Left ventricle myocardium inferior (tissue), 1 donor: ENCODE results near the gene PPM1M. TPM values are rescaled to one million over a fixed set of nuclear protein-coding genes. Genes with fewer than 3 reads are reported as not detected.
"Not testable (repeated sequence)": the region's sequence is repeated elsewhere in the genome, so short reads cannot be mapped to it uniquely, and the experiment has no call there.

Experiments
- DNase-seq: peaks from one replicate; pipeline ENCODE4 v3.0.0-alpha.2; 2020
- H3K27ac ChIP-seq: fragments of 200-600 bp; replicated peaks from 2 replicates; pipeline ENCODE4 v1.8.0; 2021
- H3K27me3 ChIP-seq: fragments of 200-600 bp; 2 replicates; pipeline ENCODE4 v1.8.0; 2021; ENCODE audit warnings: low read depth
- H3K36me3 ChIP-seq: fragments of 200-600 bp; 2 replicates; pipeline ENCODE4 v1.8.0; 2021
- H3K4me1 ChIP-seq: fragments of 200-600 bp; 2 replicates; pipeline ENCODE4 v1.8.0; 2021
- H3K4me3 ChIP-seq: fragments of 200-600 bp; 2 replicates; pipeline ENCODE4 v1.8.0; 2021; ENCODE audit warnings: mild to moderate bottlenecking, moderate library complexity
- H3K9me3 ChIP-seq: fragments of 200-600 bp; replicated peaks from 2 replicates; pipeline ENCODE4 v1.8.0; 2021
- intact Hi-C: fragments of 100-400 bp; cut with micrococcal nuclease; formaldehyde crosslinking; loops from one replicate; pipeline ENCODE4 v1.11.0; 2022
- total RNA-seq: library from RNA; stranded (reverse); fragmentation: NEBNext Ultra II Directional; extraction: Animal tissue kit (Norgen Biotek cat#: 25700); gene quantifications from one replicate; pipeline ENCODE4 v1.2.1, GENCODE V29; 2021
- TF ChIP-seq, protein P1 (sequence below): fragments of 200-600 bp; IDR thresholded peaks from 2 replicates; pipeline ENCODE4 v1.8.0; 2021; ENCODE audit warnings: antibody characterized with exemption, mild to moderate bottlenecking, borderline replicate concordance
- donor health status: DM: no; HTN: yes; CAD: no; lungs with severe emphysema.

PPM1M gene
- total RNA-seq, 1 donor from 2014 or later, result 9.2 TPM

DNA sequence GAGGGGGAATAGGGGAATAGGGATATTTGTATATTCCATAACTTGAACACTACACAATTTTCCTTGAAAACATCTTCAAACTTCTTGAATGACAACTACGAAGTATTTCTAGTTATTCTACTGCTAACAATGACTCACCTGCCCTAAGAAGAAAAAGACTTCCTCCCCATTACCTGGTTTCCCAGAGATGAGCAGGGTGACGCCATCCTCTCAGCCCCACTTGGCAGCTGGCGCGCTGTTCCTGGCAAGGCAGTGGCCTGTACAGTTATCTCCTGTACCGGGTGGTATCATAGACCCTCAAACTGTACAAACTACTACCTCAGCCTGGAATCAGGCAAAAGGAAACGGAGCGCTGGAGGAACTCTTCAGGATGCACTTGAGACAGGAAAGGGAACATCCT is 22.5 kb downstream of the PPM1M start:
- peaks cover 86% of the 10 kb centered on the region for H3K36me3 ChIP-seq
- H3K27ac ChIP-seq, result no peak overlapping the region
- no peaks in the 10 kb centered on the region for H3K9me3 ChIP-seq
- TF ChIP-seq, protein P1, sequence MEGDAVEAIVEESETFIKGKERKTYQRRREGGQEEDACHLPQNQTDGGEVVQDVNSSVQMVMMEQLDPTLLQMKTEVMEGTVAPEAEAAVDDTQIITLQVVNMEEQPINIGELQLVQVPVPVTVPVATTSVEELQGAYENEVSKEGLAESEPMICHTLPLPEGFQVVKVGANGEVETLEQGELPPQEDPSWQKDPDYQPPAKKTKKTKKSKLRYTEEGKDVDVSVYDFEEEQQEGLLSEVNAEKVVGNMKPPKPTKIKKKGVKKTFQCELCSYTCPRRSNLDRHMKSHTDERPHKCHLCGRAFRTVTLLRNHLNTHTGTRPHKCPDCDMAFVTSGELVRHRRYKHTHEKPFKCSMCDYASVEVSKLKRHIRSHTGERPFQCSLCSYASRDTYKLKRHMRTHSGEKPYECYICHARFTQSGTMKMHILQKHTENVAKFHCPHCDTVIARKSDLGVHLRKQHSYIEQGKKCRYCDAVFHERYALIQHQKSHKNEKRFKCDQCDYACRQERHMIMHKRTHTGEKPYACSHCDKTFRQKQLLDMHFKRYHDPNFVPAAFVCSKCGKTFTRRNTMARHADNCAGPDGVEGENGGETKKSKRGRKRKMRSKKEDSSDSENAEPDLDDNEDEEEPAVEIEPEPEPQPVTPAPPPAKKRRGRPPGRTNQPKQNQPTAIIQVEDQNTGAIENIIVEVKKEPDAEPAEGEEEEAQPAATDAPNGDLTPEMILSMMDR, result no peak
- H3K27me3 ChIP-seq, result no peaks in the 10 kb centered on the region
- no peak for DNase-seq
- H3K4me3 ChIP-seq, result no peak overlapping the region
- intact Hi-C loops, result no loop called here
- peaks cover 51% of the 10 kb centered on the region for H3K4me1 ChIP-seq

DNA sequence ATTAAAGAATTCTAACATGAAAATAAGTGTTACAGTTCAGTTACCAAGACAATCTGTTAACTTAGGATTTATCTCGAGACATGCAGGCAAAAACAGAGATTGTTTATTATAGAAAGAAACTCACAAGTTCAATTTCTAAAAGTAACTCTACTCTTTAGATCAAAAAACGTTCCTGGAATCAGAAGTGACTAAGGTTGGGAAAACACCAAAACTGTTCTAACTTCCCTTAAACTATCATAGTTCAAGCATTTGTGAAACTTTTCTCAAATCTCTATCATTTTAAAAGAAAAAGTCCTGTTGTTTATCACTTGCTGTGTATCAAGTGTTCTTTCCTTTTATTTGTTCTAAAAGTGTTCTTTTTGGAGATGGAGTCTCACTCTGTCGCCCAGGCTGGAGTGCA is 24.2 kb downstream of the PPM1M start:
- TF ChIP-seq, protein P1, result no peak
- H3K27me3 ChIP-seq, result no peaks in the 10 kb centered on the region
- DNase-seq, result no peak
- intact Hi-C loops, result no loop called here
- H3K4me3 ChIP-seq, result no peak overlapping the region
- H3K36me3 ChIP-seq, result peaks cover 80% of the 10 kb centered on the region
- peak overlapping the region; percentile 67 for H3K27ac ChIP-seq
- no peaks in the 10 kb centered on the region for H3K9me3 ChIP-seq
- H3K4me1 ChIP-seq, result peaks cover 68% of the 10 kb centered on the region

DNA sequence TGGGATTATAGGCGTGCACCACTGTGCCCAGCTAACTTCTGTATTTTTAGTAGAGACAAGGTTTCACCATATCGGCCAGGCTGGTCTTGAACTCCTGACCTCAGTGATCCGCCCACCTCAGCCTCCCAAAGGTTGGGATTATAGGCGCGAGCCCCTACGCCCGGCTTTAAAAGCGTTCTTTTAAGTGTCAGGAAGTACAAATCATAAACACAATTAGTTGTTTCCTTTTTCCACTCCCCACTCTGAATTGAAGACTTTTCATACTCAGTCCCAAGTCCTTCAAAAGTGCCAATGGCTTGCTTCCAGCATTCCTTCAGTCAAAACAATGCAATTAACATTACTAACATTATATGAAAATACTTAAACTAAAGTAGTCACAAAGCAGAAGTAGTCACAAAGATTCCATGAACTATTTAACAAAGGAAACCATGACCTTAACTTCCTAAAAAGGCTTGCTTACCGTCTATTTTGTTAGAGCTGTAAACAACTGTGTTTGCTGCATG is 24.7 kb downstream of the PPM1M start:
- DNase-seq, result no peak
- intact Hi-C loops, result no loop called here
- Histone ChIP-seq H3K27ac (peak overlapping the region; percentile 67), H3K4me1 (peaks cover 74% of the 10 kb centered on the region), H3K4me3 (peak overlapping the region; percentile 1), H3K36me3 (peaks cover 79% of the 10 kb centered on the region), H3K9me3 (no peaks in the 10 kb centered on the region), H3K27me3 (no peaks in the 10 kb centered on the region)
- TF ChIP-seq, protein P1, result no peak

DNA sequence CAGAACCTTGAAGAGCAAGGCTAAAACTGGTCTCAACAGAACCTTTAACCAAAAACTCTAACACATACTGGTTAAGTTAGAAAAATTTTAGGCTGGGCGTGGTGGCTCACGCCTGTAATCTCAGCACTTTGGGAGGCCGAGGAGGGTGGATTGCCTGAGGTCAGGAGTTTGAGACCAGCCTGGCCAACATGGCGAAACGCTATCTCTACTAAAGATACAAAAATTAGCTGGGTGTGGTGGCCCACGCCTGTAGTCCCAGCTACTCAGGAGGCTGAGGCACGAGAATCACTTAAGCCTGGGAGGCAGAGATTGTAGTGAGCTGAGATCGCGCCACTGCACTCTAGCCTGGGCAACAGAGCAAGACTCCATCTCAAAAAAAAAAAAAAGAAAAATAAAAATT is 26.6 kb downstream of the PPM1M start:
- DNase-seq, H3K27ac ChIP-seq, H3K27me3 ChIP-seq, H3K9me3 ChIP-seq, intact Hi-C loops, H3K4me3 ChIP-seq: not testable (repeated sequence)
- H3K36me3 ChIP-seq, result peaks cover 61% of the 10 kb centered on the region
- peaks cover 92% of the 10 kb centered on the region for H3K4me1 ChIP-seq

DNA sequence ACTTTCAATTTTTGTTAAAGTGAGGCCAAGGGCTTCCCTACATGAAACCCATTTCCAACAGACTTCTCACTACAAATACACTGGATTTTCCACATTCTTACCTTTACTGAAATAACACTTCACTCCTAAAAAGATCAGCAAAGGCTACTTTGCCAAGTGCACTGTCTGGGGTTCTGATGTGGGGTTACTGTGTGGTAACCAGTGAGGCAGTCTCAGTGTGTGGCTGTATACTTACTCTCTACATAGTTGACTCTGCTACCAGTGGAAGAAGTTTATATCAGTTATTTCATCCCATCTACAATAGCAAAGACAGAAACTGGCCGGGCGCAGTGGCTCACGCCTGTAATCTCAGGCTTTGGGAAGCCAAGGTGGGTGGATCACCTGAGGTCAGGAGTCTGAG is 27.3 kb downstream of the PPM1M start:
- no peaks in the 10 kb centered on the region for H3K27me3 ChIP-seq
- H3K9me3 ChIP-seq, result no peaks in the 10 kb centered on the region
- H3K36me3 ChIP-seq, result peaks cover 54% of the 10 kb centered on the region
- H3K4me1 ChIP-seq, result peaks cover 99% of the 10 kb centered on the region
- TF ChIP-seq, protein P1, result no peak
- H3K27ac ChIP-seq, result no peak overlapping the region
- H3K4me3 ChIP-seq, result no peak overlapping the region
- DNase-seq, result no peak
- intact Hi-C loops, result no loop called here

DNA sequence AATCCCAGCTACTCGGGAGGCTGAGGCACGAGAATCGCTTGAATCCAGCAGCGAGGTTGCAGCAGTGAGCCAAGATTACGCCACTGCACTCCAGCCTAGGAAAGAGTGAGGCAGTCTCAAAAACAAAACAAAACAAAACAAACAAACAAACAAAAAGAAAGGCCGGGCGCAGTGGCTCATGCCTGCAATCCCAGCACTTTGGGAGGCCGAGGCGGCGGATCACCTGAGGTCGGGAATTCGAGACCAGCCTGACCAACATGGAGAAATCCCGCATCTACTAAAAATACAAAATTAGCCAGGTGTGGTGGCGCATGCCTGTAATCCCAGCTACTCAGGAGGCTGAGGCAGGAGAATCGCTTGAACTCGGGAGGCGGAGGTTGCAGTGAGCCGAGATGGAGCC is 29.2 kb downstream of the PPM1M start:
- Histone ChIP-seq H3K27ac (peak overlapping the region; percentile 98), H3K4me3 (peak overlapping the region; percentile 95), H3K4me1 (peaks cover 95% of the 10 kb centered on the region), H3K36me3 (peaks cover 35% of the 10 kb centered on the region)
- H3K27me3 ChIP-seq, DNase-seq, intact Hi-C loops, H3K9me3 ChIP-seq: not testable (repeated sequence)
